Urinary bladder (tissue), 4 donors: ENCODE measurements around the gene TAF4. TPM values are rescaled to one million over a fixed set of nuclear protein-coding genes. Genes with fewer than 3 reads are reported as not detected.

Experiments used
- DNase-seq: peaks from one replicate; pipeline ENCODE4 v3.0.0-alpha.2; 2015; ENCODE audit errors: extremely low spot score
- H3K27ac ChIP-seq: one replicate; pipeline ENCODE4 v1.5.1; 2013; ENCODE audit warnings: low read depth, mild to moderate bottlenecking, moderate library complexity
- H3K36me3 ChIP-seq: one replicate; pipeline ENCODE4 v1.6.1; 2013; ENCODE audit warnings: mild to moderate bottlenecking, moderate library complexity; ENCODE audit not compliant: insufficient read depth
- H3K4me1 ChIP-seq: one replicate; pipeline ENCODE4 v1.6.1; 2013; ENCODE audit warnings: mild to moderate bottlenecking, moderate library complexity; ENCODE audit not compliant: insufficient read depth
- H3K4me3 ChIP-seq: one replicate; pipeline ENCODE4 v1.5.1; 2013; ENCODE audit warnings: low read depth, low read length
- WGBS: extraction: QIAGEN DNeasy Blood & Tissue Kit; methylation state at CpG from one replicate; pipeline ENCODE4 v1.1.7; 2013; 5-methylcytosine and 5-hydroxymethylcytosine counted together
- polyA plus RNA-seq: library from polyadenylated mRNA; stranded (reverse); fragments of 200-250 nt; gene quantifications from one replicate; pipeline ENCODE4 v1.2.3, GENCODE V29; 2013
- total RNA-seq: library from RNA; depleted of rRNA; stranded (reverse); fragments of >200 nt; gene quantifications from one replicate; pipeline ENCODE4 v1.2.3, GENCODE V29; 2014
- donor health status: healthy with polysubstance abuse.
- donor health status: healthy.

The TAF4 gene
- total and polyA plus RNA-seq, 2 donors: 8.9 to 9.9 TPM

DNA sequence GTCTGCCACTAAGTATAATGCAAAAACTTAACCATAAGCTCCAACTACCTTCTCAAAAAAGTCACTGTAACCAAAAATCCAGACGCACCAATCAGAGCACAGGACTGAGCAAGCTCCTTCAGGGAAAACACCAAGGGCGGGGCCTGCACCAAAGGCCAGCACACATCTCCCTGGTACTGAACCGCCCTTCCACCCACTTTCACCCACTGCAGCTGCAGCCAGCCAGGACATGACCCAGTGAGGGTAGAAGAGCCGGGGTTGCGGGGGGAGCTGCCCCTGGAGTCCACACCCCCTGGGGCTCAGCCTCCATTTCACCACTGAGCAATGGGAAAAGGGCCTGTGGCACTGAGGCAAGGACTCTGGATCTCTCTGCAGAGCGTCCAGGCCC, 54.3 kb downstream of the TAF4 start:
- Histone ChIP-seq H3K36me3 (peaks cover 2% of the 10 kb centered on the region), H3K27ac (no peak overlapping the region)
- WGBS: 83% methylated on average over 6 of the region's 6 CpGs

GRCh38 chr20:62010551-62011402, 54.9 kb downstream of the TAF4 start:
- H3K27ac ChIP-seq: no peak overlapping the region
- H3K4me3 ChIP-seq: no peak overlapping the region
- peaks cover 2% of the 10 kb centered on the region for H3K36me3 ChIP-seq
- no peaks in the 10 kb centered on the region for H3K4me1 ChIP-seq
- DNase-seq: no peak
- WGBS: 33% methylated on average over 13 of the region's 13 CpGs

More for the DNA sequence above, 54.3 kb downstream of the TAF4 start:
- no peak for DNase-seq
- H3K4me3 ChIP-seq: no peak overlapping the region
- no peaks in the 10 kb centered on the region for H3K4me1 ChIP-seq

DNA sequence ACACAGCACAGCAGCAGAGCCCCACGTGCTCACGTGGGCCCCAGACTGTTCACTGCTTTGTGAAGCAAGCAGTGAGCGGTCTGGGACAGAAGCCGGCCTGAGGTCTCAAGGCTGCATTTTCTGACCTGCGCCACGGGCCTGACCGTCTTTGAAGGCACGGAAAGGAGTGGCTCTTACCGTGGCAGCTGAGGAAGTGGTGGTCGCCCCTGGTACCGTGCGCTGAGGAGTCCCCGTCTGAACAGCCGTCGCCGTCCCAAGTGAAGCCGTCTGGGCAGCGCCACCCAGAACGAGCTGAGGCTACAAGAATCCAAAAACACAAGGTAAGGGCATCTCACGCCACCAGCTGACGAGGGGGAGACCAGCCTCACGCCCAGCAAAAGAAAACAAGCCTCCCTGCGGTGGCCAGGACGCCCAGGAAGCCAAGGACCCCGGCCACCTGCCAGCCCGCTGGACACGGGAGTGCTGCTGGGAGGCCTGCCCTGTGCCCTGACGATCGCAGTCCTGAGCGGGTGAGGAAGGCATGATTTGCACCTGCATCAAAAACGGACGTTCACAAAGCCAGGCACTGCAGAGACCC, 55.7 kb downstream of the TAF4 start:
- no peak for DNase-seq

DNA sequence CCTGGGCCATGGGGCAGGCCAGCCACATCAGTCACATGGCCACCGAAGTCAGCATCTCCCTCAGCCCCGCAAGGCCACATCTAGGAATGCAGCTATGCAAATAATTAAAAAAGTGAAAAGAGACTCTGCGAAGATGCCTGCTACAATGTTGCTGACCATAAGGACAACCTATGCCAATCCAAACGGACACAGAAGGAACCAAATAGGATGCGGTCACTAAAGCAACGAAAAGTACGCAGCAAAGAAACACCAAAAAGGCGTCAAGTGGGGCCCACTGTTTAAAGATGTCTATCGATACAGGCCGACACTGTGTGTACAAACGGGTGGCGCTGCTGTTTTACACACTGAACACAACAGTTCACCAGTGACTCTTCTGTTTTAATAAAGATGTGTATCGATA, 56.4 kb downstream of the TAF4 start:
- no peak overlapping the region for H3K4me3 ChIP-seq
- H3K36me3 ChIP-seq: peaks cover 2% of the 10 kb centered on the region
- WGBS: 95% methylated on average over 13 of the region's 13 CpGs
- no peak for DNase-seq
- no peak overlapping the region for H3K27ac ChIP-seq
- no peaks in the 10 kb centered on the region for H3K4me1 ChIP-seq

More for the DNA sequence above, 55.7 kb downstream of the TAF4 start:
- no peaks in the 10 kb centered on the region for H3K4me1 ChIP-seq
- H3K36me3 ChIP-seq: peaks cover 2% of the 10 kb centered on the region
- 95% methylated on average over 32 of the region's 32 CpGs for WGBS
- no peak overlapping the region for H3K4me3 ChIP-seq
- H3K27ac ChIP-seq: no peak overlapping the region

GRCh38 chr20:62008643-62009183, 57.0 kb downstream of the TAF4 start:
- Histone ChIP-seq H3K36me3 (peaks cover 2% of the 10 kb centered on the region), H3K4me1 (no peaks in the 10 kb centered on the region), H3K4me3 (no peak overlapping the region), H3K27ac (no peak overlapping the region)
- DNase-seq: no peak
- WGBS: 90% methylated on average over 15 of the region's 15 CpGs

- no peak overlapping the region for H3K4me3 ChIP-seq
- no peak for DNase-seq
- 86% methylated on average over 17 of the region's 17 CpGs for WGBS
- H3K36me3 ChIP-seq: peaks cover 4% of the 10 kb centered on the region
- no peaks in the 10 kb centered on the region for H3K4me1 ChIP-seq
- H3K27ac ChIP-seq: no peak overlapping the region
Observed at GRCh38 chr20:62007127-62007647, 58.5 kb downstream of the TAF4 start.

DNA sequence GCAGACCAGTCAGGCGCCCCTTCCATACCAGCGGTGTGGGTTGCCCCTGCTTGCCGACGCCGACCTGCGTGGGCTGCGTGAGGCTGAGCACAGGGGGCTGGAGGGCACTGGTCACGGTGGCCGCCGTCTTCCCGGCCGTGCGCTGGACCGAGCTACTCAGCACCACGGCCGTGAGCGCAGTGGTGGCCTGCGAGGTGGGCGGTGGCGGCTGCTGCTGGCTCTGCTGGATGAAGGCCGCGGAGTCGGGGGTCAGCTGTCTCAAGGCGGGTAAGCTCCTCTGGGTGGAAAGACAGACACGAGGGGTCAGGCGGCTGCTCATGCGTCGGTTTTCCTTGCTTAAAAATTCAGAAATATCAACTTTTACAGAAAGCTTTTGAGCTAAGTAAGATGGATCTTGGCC, 59.2 kb downstream of the TAF4 start:
- peaks cover 4% of the 10 kb centered on the region for H3K36me3 ChIP-seq
- H3K27ac ChIP-seq: no peak overlapping the region
- H3K4me1 ChIP-seq: no peaks in the 10 kb centered on the region
- DNase-seq: no peak
- H3K4me3 ChIP-seq: no peak overlapping the region
- 93% methylated on average over 28 of the region's 28 CpGs for WGBS

DNA sequence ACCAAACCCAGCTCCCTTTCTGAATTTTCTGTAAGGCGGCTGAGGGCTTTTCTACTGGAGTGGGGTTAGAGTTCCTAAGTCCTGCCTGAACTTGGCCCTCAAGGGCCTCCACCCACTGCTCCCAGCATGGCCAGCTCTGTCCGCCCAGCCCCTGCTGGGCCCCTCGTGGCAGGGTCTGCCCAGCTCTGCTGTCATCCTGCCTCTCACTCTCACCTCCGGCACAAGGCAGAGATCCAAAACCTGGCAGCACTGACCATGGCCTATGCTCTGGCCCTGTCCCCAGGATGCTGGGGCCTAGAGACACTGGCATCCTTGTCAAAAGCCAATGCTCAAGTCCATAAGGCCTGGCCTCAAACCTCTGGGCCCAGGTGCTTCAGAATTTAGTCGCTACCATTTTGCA, 61.1 kb downstream of the TAF4 start:
- no peak overlapping the region for H3K27ac ChIP-seq
- H3K4me3 ChIP-seq: no peak overlapping the region
- WGBS: 92% methylated on average over 5 of the region's 5 CpGs
- no peaks in the 10 kb centered on the region for H3K4me1 ChIP-seq
- DNase-seq: no peak
- peaks cover 8% of the 10 kb centered on the region for H3K36me3 ChIP-seq

DNA sequence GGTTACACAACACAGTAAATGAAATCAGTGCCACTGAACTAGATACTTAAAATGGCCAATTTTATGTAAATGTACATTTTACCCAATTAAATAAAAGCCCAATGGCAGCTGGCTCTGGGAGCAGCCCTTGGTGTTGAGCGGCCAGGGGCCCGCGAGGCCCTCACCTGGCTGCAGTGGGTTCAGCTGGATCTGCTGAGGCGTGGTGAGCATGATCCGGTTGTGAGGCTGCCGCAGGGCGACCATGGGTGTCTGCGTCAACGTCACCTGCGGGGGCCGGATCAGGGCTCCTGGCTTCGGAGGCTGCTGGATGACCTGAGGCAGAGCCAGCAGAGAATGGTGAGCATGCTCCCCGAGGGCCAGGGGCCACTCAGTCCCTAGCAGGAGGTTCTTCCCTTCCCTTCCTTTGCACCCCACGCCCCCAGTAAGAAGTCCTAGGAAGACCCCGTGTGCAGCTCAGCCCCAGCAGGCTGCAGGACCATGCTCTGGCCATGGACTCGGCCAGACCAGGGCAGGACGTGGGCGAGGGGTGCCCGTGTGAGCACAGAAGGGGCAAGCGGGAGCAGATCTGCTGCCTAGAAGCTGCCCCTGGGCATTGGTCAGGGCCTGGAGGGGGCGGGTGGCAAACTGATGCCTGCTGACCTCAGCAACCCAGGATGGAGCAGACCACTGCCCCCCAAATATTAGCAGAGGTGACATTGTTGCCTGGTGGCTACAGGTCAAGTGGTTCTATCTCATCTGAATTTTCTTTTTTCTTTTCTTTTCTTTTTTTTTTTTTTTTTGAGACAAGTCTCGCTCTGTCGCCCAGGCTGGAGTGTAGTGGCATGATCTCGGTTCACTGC, 61.9 kb downstream of the TAF4 start:
- H3K36me3 ChIP-seq: peaks cover 8% of the 10 kb centered on the region
- no peaks in the 10 kb centered on the region for H3K4me1 ChIP-seq
- no peak overlapping the region for H3K27ac ChIP-seq
- DNase-seq: no peak
- WGBS: 95% methylated on average over 24 of the region's 24 CpGs
- H3K4me3 ChIP-seq: no peak overlapping the region

GRCh38 chr20:62002882-62003480, 62.7 kb downstream of the TAF4 start:
- peaks cover 6% of the 10 kb centered on the region for H3K36me3 ChIP-seq
- no peak for DNase-seq
- H3K4me3 ChIP-seq: no peak overlapping the region
- 95% methylated on average over 18 of the region's 18 CpGs for WGBS
- no peak overlapping the region for H3K27ac ChIP-seq
- no peaks in the 10 kb centered on the region for H3K4me1 ChIP-seq

GRCh38 chr20:62001178-62001715, 64.4 kb downstream of the TAF4 start:
- Histone ChIP-seq H3K27ac (no peak overlapping the region), H3K36me3 (peaks cover 8% of the 10 kb centered on the region), H3K4me1 (no peaks in the 10 kb centered on the region), H3K4me3 (no peak overlapping the region)
- DNase-seq: no peak
- 88% methylated on average over 18 of the region's 18 CpGs for WGBS

GRCh38 chr20:61998343-61999121, 67.1 kb downstream of the TAF4 start:
- no peak for DNase-seq
- Histone ChIP-seq H3K27ac (no peak overlapping the region), H3K4me3 (no peak overlapping the region), H3K4me1 (no peaks in the 10 kb centered on the region), H3K36me3 (peaks cover 8% of the 10 kb centered on the region)
- 90% methylated on average over 19 of the region's 19 CpGs for WGBS
